Naive thymus-derived CD4-positive, alpha-beta T cell (primary cell): Measurements from ENCODE around the gene DAPK1. TPM values are rescaled to one million over a fixed set of nuclear protein-coding genes. Genes with fewer than 3 reads are reported as not detected.

Experiments
- ATAC-seq: fragments of 150-1000 bp; cut with Tn5 transposase; 2 replicates; pipeline ENCODE4 v1.10.0; 2021; ENCODE audit warnings: mild to moderate bottlenecking, moderate library complexity
- CTCF ChIA-PET: fragments of 350-600 bp; sonication (Branson Sonifier 250); formaldehyde crosslinking; loops from one replicate; lab custom pipeline; 2021; ENCODE audit warnings: antibody characterized with exemption; lab: Charles Lee
- POLR2A ChIA-PET: fragments of 350-600 bp; sonication (Branson Sonifier 250); formaldehyde crosslinking; loops from one replicate; lab custom pipeline; 2021; ENCODE audit warnings: antibody characterized with exemption, inconsistent platforms; lab: Charles Lee
- DNase-seq, 9 donors: peaks; one replicate each; pipeline versions ENCODE4 v3.0.0 to v3.0.0-alpha.2; 2020 to 2022; ENCODE audit warnings: mixed read lengths in 1 of 9
- H3K27ac ChIP-seq: one replicate; pipeline ENCODE4 v1.7.0; 2013; ENCODE audit warnings: mild to moderate bottlenecking, low read depth, low read length, moderate library complexity
- H3K27me3 ChIP-seq, 2 donors: one replicate each; pipeline ENCODE4 v1.7.0; 2013; ENCODE audit warnings: low read length in 2 of 2, mild to moderate bottlenecking in 2 of 2, moderate library complexity in 2 of 2; ENCODE audit not compliant: control insufficient read depth in 2 of 2, insufficient read depth in 2 of 2
- H3K36me3 ChIP-seq, 3 experiments: 1 replicate in 2 of 3; 2 replicates in 1 of 3; pipeline ENCODE4 v1.7.0; 2013; ENCODE audit warnings: low read length in 3 of 3, mild to moderate bottlenecking in 3 of 3, moderate library complexity in 1 of 3; ENCODE audit not compliant: insufficient read depth in 3 of 3, control insufficient read depth in 2 of 3
- H3K4me1 ChIP-seq, 2 donors: one replicate each; pipeline ENCODE4 v1.7.0; 2013; ENCODE audit warnings: low read length in 2 of 2, mild to moderate bottlenecking in 2 of 2, moderate library complexity in 1 of 2; ENCODE audit not compliant: control insufficient read depth in 2 of 2, insufficient read depth in 2 of 2
- H3K4me3 ChIP-seq: 2 replicates; pipeline ENCODE4 v1.7.0; 2013; ENCODE audit warnings: mild to moderate bottlenecking, low read length
- H3K9me3 ChIP-seq, 3 experiments: 1 replicate in 2 of 3; 2 replicates in 1 of 3; pipeline ENCODE4 v1.7.0; 2013; ENCODE audit warnings: low read length in 3 of 3; ENCODE audit not compliant: control insufficient read depth in 2 of 3
- H3K27ac Mint-ChIP-seq, 9 donors: one replicate each; pipeline ENCODE4 v1.8.0; 2020 to 2022; ENCODE audit warnings: mixed read lengths in 9 of 9, mild to moderate bottlenecking in 8 of 9, moderate library complexity in 5 of 9, inconsistent platforms in 2 of 9
- H3K27me3 Mint-ChIP-seq, 5 donors: one replicate each; pipeline ENCODE4 v1.8.0; 2021 to 2022; ENCODE audit warnings: mixed read lengths in 5 of 5, mild to moderate bottlenecking in 1 of 5
- H3K36me3 Mint-ChIP-seq, 5 donors: one replicate each; pipeline ENCODE4 v1.8.0; 2020 to 2022; ENCODE audit warnings: mixed read lengths in 5 of 5, mild to moderate bottlenecking in 3 of 5, inconsistent platforms in 1 of 5
- H3K4me1 Mint-ChIP-seq, 7 donors: one replicate each; pipeline ENCODE4 v1.8.0; 2020 to 2022; ENCODE audit warnings: mixed read lengths in 7 of 7, mild to moderate bottlenecking in 3 of 7, inconsistent platforms in 1 of 7
- H3K4me3 Mint-ChIP-seq, 10 donors: one replicate each; pipeline ENCODE4 v1.8.0; 2020 to 2022; ENCODE audit warnings: mild to moderate bottlenecking in 10 of 10, mixed read lengths in 10 of 10, moderate library complexity in 6 of 10, inconsistent platforms in 2 of 10
- H3K9me3 Mint-ChIP-seq, 11 donors: one replicate each; pipeline ENCODE4 v1.8.0; 2020 to 2022; ENCODE audit warnings: mixed read lengths in 11 of 11, mild to moderate bottlenecking in 4 of 11, inconsistent platforms in 1 of 11, moderate library complexity in 1 of 11
- intact Hi-C, 2 donors: fragments of 100-400 bp; cut with micrococcal nuclease; formaldehyde crosslinking; loops; one replicate each; pipeline ENCODE4 v1.15.1; 2023
- polyA plus RNA-seq, 2 donors: library from polyadenylated mRNA; unstranded; fragments of 300-500 nt; fragmentation: Illumina TruSeq; gene quantifications; one replicate each; pipeline ENCODE4 v1.2.3, GENCODE V29; 2021
- total RNA-seq, 6 experiments: library from RNA in 5 of 6; stranded (reverse) in 5 of 6; gene quantifications; 1 replicate in 5 of 6; 2 replicates in 1 of 6; pipeline ENCODE4 v1.2.3 and lab custom pipeline; 2021 to 2026

DAPK1 gene
- total and polyA plus RNA-seq, 7 experiments from 2014 or later: 0.20 to 44.8 (median 1.9) TPM

DNA sequence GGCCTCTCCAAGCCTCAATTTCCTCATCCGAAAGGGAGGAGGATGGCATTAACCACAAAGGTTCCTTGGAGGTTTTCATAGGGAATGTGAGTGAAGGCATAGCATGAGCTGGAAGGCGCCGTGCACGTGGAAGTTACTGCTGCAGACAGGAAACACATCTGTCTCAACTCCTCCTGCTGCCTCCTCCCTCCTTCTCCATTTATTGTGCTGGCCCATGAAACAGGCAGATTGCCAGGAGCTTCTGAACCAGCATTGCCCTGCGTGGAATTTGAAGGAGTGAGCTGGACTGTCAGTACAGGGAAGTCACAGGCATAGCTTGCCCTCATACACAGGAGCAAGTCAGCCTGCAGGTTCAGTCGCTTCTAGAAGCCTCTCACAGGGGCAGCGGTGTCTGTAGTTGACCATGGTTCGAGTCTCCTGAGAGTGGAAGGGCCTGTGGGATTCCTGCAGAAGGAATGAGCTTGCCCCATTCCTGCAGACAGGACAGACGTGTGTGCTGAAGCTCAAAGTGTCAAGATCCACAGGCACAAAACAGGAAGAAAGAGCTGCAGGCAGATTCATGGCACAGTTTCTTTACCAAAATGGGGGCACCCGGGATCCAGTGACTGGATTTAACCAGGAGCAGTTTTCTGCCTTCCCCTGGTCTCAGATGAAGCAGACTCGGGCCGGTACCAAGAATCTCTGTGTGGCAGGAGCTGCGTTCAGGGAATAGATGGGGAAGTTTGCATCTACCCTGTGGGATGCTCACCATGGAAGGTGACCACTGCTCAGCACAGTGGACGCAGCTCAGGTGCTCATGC lies 179.5 kb downstream of the DAPK1 start:
- Histone ChIP-seq H3K9me3 (no peaks in the 10 kb centered on the region), H3K27me3 (no peaks in the 10 kb centered on the region), H3K27ac (no peak overlapping the region), H3K36me3 (no peaks in the 10 kb centered on the region), H3K4me1 (no peaks in the 10 kb centered on the region), H3K4me3 (no peak overlapping the region)
- H3K27me3 Mint-ChIP-seq: peaks cover 0 to 5% (median 0%) of the 10 kb centered on the region in 5 donors
- no peak overlapping the region for H3K27ac Mint-ChIP-seq
- no peak overlapping the region for H3K4me3 Mint-ChIP-seq
- intact Hi-C loops: loop anchor here in 1 of 2 donors (5.0 kb wide), 1 partner anchor 900 kb away; no protein-coding TSS in a partner anchor
- no peak for ATAC-seq
- CTCF ChIA-PET: interaction anchor here (0.6 to 2.1 kb wide), 5 partner anchors 8 to 216 kb away, joined by 3 to 11 read pairs (median 3); no protein-coding TSS in a partner anchor
- DNase-seq: no peak
- POLR2A ChIA-PET: no interaction called here
- H3K36me3 Mint-ChIP-seq: no peaks in the 10 kb centered on the region
- peaks cover 5 to 12% (median 7%) of the 10 kb centered on the region in 7 donors for H3K4me1 Mint-ChIP-seq
- no peaks in the 10 kb centered on the region for H3K9me3 Mint-ChIP-seq

GRCh38 chr9:87677776-87678587 lies 180.3 kb downstream of the DAPK1 start:
- Mint-ChIP-seq H3K4me1 (peaks cover 5 to 14% (median 8%) of the 10 kb centered on the region in 7 donors), H3K27me3 (peaks cover 0 to 3% (median 0%) of the 10 kb centered on the region in 5 donors), H3K9me3 (no peaks in the 10 kb centered on the region), H3K4me3 (no peak overlapping the region), H3K27ac (peak overlapping the region in 1 of 9 donors; percentile 61), H3K36me3 (no peaks in the 10 kb centered on the region)
- intact Hi-C loops: loop anchor here (1.0 to 5.0 kb wide), 7 partner anchors 48 to 899 kb away; partner anchors contain the start of genes CDK20 (in 1 of the 2) and CTSL (in 1 of the 2)
- DNase-seq (no peak), ATAC-seq (no peak)
- Histone ChIP-seq H3K4me1 (no peaks in the 10 kb centered on the region), H3K27me3 (no peaks in the 10 kb centered on the region), H3K27ac (no peak overlapping the region), H3K36me3 (no peaks in the 10 kb centered on the region), H3K4me3 (no peak overlapping the region), H3K9me3 (no peaks in the 10 kb centered on the region)
- ChIA-PET CTCF (interaction anchor here (0.6 to 2.1 kb wide), 5 partner anchors 8 to 135 kb away, joined by 3 to 11 read pairs (median 3); no protein-coding TSS in a partner anchor), POLR2A (no interaction called here)

DNA sequence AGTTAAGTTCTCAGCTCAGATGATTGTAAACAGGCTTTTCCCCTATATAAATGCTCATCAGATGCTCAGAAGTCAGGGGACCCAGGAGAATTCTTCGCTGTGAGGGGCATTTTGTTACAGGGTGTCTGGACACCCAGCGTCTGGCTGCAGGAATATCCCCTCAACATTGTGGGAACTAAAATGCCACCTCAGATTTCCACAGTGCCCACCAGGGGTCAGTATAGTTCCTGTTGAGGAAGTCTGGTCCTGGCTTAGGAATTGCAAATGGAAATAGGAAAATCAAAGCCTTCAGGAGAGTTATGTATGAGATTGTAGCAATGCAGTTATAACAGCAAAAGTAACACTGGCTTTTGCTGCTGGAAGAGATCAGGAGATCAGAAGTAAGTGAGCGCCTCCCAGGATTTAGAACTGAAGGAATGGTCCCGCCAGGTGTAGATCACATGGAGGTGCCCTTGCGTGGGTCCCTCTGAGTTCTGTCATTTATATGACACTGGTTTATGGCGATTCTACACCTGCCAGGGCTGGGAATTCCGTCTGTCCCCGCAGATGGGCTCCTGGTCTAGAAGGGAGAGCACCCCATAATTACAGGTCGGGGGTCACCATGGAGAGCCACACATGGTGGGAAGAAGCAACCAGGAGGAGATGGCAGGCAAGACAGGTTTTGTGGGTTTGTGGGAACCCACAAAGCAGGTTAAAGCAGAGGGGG lies 181.1 kb downstream of the DAPK1 start:
- Mint-ChIP-seq H3K27me3 (no peaks in the 10 kb centered on the region), H3K4me1 (peaks cover 5 to 19% (median 11%) of the 10 kb centered on the region in 7 donors), H3K27ac (peak overlapping the region in 1 of 9 donors; percentile 61), H3K4me3 (no peak overlapping the region), H3K36me3 (no peaks in the 10 kb centered on the region), H3K9me3 (no peaks in the 10 kb centered on the region)
- ChIA-PET CTCF (interaction anchor here (1.0 to 2.7 kb wide), 3 partner anchors 48 to 134 kb away, joined by 3 to 12 read pairs (median 11); no protein-coding TSS in a partner anchor), POLR2A (no interaction called here)
- Histone ChIP-seq H3K36me3 (no peaks in the 10 kb centered on the region), H3K4me1 (no peaks in the 10 kb centered on the region), H3K27me3 (no peaks in the 10 kb centered on the region), H3K27ac (no peak overlapping the region), H3K4me3 (no peak overlapping the region), H3K9me3 (no peaks in the 10 kb centered on the region)
- DNase-seq: peak in 5 of 9 donors; percentile 25 to 44 (median 30)
- intact Hi-C loops: loop anchor here (1.0 to 5.0 kb wide), 7 partner anchors 47 to 898 kb away; partner anchors contain the start of genes CDK20 (in 1 of the 2) and CTSL (in 1 of the 2)
- ATAC-seq: peak; percentile 50

DNA sequence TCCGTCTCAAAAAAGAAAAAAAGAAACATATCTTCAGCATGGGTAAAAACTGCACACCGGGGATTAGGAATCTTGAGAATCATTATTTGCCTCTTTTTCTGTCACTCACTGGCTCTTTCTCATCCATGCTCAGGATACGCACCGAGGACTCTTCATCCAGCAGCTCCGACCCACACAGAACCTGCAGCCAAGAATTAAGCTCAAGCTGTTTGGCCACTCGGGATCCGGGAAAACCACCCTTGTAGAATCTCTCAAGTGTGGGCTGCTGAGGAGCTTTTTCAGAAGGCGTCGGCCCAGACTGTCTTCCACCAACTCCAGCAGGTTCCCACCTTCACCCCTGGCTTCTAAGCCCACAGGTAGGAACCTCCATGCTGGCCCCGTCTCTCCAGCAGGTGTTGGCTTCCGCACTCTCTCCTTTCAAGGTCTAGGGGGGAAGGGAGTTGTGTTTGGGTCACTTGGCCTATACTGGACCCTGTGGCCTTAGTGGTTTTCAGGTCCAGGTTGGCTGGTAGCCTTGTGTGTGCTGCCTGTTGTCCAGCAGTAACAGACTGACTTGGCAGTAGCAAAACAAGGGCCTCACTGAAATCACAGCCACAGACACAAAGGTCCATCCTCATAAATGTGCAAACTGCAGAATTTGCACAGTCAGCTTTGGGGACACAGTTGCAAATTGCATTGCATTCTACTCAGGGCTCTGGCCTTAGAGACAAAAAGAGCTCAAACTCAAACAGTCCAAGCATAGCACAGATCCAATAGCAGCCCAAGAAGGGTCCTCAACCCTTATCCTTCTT lies 183.8 kb downstream of the DAPK1 start:
- no peak overlapping the region for H3K4me3 Mint-ChIP-seq
- POLR2A ChIA-PET: interaction anchor here (1.3 kb wide), 1 partner anchor 29 kb away, joined by 6 read pairs; no protein-coding TSS in a partner anchor
- intact Hi-C loops: loop anchor here in 1 of 2 donors (10.0 kb wide), 1 partner anchor 493 kb away; no protein-coding TSS in a partner anchor
- CTCF ChIA-PET: interaction anchor here (2.7 kb wide), 1 partner anchor 131 kb away, joined by 12 read pairs; no protein-coding TSS in a partner anchor
- no peak overlapping the region for H3K4me3 ChIP-seq
- no peaks in the 10 kb centered on the region for H3K9me3 Mint-ChIP-seq
- H3K4me1 ChIP-seq: peaks cover 0 to 13% of the 10 kb centered on the region in 2 donors
- H3K36me3 Mint-ChIP-seq: no peaks in the 10 kb centered on the region
- no peaks in the 10 kb centered on the region for H3K27me3 ChIP-seq
- H3K27me3 Mint-ChIP-seq: no peaks in the 10 kb centered on the region
- DNase-seq: no peak
- H3K27ac ChIP-seq: no peak overlapping the region
- peaks cover 15 to 42% (median 25%) of the 10 kb centered on the region in 7 donors for H3K4me1 Mint-ChIP-seq
- H3K36me3 ChIP-seq: no peaks in the 10 kb centered on the region
- no peak overlapping the region for H3K27ac Mint-ChIP-seq
- H3K9me3 ChIP-seq: no peaks in the 10 kb centered on the region
- no peak for ATAC-seq

- ATAC-seq (no peak), DNase-seq (no peak)
- no peaks in the 10 kb centered on the region for H3K27me3 ChIP-seq
- Mint-ChIP-seq H3K27me3 (no peaks in the 10 kb centered on the region), H3K9me3 (no peaks in the 10 kb centered on the region), H3K27ac (peak overlapping the region in 1 of 9 donors; percentile 16), H3K36me3 (no peaks in the 10 kb centered on the region), H3K4me3 (no peak overlapping the region), H3K4me1 (peaks cover 15 to 45% (median 26%) of the 10 kb centered on the region in 7 donors)
- POLR2A ChIA-PET: no interaction called here
- H3K4me1 ChIP-seq: peaks cover 0 to 13% of the 10 kb centered on the region in 2 donors
- H3K9me3 ChIP-seq: no peaks in the 10 kb centered on the region
- H3K27ac ChIP-seq: no peak overlapping the region
- intact Hi-C loops: loop anchor here in 1 of 2 donors (10.0 kb wide), 1 partner anchor 493 kb away; no protein-coding TSS in a partner anchor
- CTCF ChIA-PET: no interaction called here
- no peaks in the 10 kb centered on the region for H3K36me3 ChIP-seq
- no peak overlapping the region for H3K4me3 ChIP-seq
Observed at GRCh38 chr9:87682085-87682484, 184.4 kb downstream of the DAPK1 start.
